Endometrium (tissue), 2 donors: Measurements from ENCODE around the gene MATN1.

ENCODE experiments used
- FAIRE-seq: peaks from 2 replicates; lab custom pipeline; 2012; peaks lifted over from hg19 to GRCh38; lab: Jason Lieb, UNC
- donor health status: control.
- donor health status: control.

Gene MATN1

GRCh38 chr1:30680429-30680828 is 43.0 kb downstream of the MATN1 start:
- no peak for FAIRE-seq

- FAIRE-seq = no peak
Measured at GRCh38 chr1:30679976-30680305, 43.4 kb downstream of the MATN1 start.

- no peak for FAIRE-seq
Measured at GRCh38 chr1:30679201-30679975, 44.0 kb downstream of the MATN1 start.

GRCh38 chr1:30678209-30678608 is 45.2 kb downstream of the MATN1 start:
- FAIRE-seq = no peak

- FAIRE-seq = no peak
Measured at GRCh38 chr1:30677471-30677870, 45.9 kb downstream of the MATN1 start.

- FAIRE-seq = peak; percentile 71
Measured at GRCh38 chr1:30675761-30676160, 47.6 kb downstream of the MATN1 start.

GRCh38 chr1:30675289-30675688 is 48.1 kb downstream of the MATN1 start:
- FAIRE-seq = no peak

- no peak for FAIRE-seq
Measured at GRCh38 chr1:30673395-30673794, 50.0 kb downstream of the MATN1 start.

GRCh38 chr1:30672661-30673060 is 50.7 kb downstream of the MATN1 start:
- no peak for FAIRE-seq

GRCh38 chr1:30670240-30671060 is 52.9 kb downstream of the MATN1 start:
- no peak for FAIRE-seq

- no peak for FAIRE-seq
Measured at GRCh38 chr1:30668546-30669327, 54.6 kb downstream of the MATN1 start.

GRCh38 chr1:30668024-30668423 is 55.4 kb downstream of the MATN1 start:
- FAIRE-seq = no peak

- FAIRE-seq = no peak
Measured at GRCh38 chr1:30666756-30667273, 56.6 kb downstream of the MATN1 start.

GRCh38 chr1:30665216-30666010 is 58.0 kb downstream of the MATN1 start:
- no peak for FAIRE-seq

- no peak for FAIRE-seq
Measured at GRCh38 chr1:30664103-30664755, 59.2 kb downstream of the MATN1 start.

- FAIRE-seq = no peak
Measured at GRCh38 chr1:30663596-30664091, 59.7 kb downstream of the MATN1 start.

- FAIRE-seq = no peak
Measured at GRCh38 chr1:30662291-30662840, 61.0 kb downstream of the MATN1 start.

- no peak for FAIRE-seq
Measured at GRCh38 chr1:30661311-30661710, 62.1 kb downstream of the MATN1 start.
